Stimulated activated CD8-positive, alpha-beta memory T cell treated with anti-CD3 and anti-CD28 coated beads, Interleukin-12 subunit alpha, Interleukin-12 subunit beta, amount 100 ng/mL, for 24 hours (primary cell): Measurements from ENCODE around the gene PUM2.

Source experiments
- DNase-seq: peaks from one replicate; pipeline ENCODE4 v3.0.0-alpha.2; 2020; ENCODE audit errors: extremely low read depth

PUM2 gene

GRCh38 chr2:20218331-20219320 is 132.0 kb downstream of the PUM2 start:
- DNase-seq: no peak

GRCh38 chr2:20217041-20217970 is 133.3 kb downstream of the PUM2 start:
- DNase-seq: no peak

- DNase-seq: no peak
These were observed 134.3 kb downstream of the PUM2 start for GRCh38 chr2:20216130-20217025.

- DNase-seq: no peak
These were observed 135.2 kb downstream of the PUM2 start for GRCh38 chr2:20215183-20216040.

- DNase-seq: no peak
These were observed 136.0 kb downstream of the PUM2 start for GRCh38 chr2:20214566-20215182.

- no peak for DNase-seq
These were observed 136.7 kb downstream of the PUM2 start for GRCh38 chr2:20213651-20214565.

- DNase-seq: no peak
These were observed 137.7 kb downstream of the PUM2 start for GRCh38 chr2:20212871-20213503.

GRCh38 chr2:20212459-20212870 is 138.2 kb downstream of the PUM2 start:
- no peak for DNase-seq

GRCh38 chr2:20211860-20212458 is 138.7 kb downstream of the PUM2 start:
- no peak for DNase-seq

- DNase-seq: no peak
These were observed 139.2 kb downstream of the PUM2 start for GRCh38 chr2:20211420-20211819.

- no peak for DNase-seq
These were observed 140.2 kb downstream of the PUM2 start for GRCh38 chr2:20210462-20210861.

- no peak for DNase-seq
These were observed 141.1 kb downstream of the PUM2 start for GRCh38 chr2:20209373-20210109.

- no peak for DNase-seq
These were observed 142.2 kb downstream of the PUM2 start for GRCh38 chr2:20208476-20208859.

- DNase-seq: no peak
These were observed 143.6 kb downstream of the PUM2 start for GRCh38 chr2:20207051-20207450.

GRCh38 chr2:20205915-20206524 is 144.6 kb downstream of the PUM2 start:
- DNase-seq: no peak

GRCh38 chr2:20205069-20205468 is 145.6 kb downstream of the PUM2 start:
- DNase-seq: no peak
